ENCODE measurements around the gene TBC1D2B.
"Not testable (repeated sequence)": the region's sequence is repeated elsewhere in the genome, so short reads cannot be mapped to it uniquely, and the experiment has no call there.

DNA sequence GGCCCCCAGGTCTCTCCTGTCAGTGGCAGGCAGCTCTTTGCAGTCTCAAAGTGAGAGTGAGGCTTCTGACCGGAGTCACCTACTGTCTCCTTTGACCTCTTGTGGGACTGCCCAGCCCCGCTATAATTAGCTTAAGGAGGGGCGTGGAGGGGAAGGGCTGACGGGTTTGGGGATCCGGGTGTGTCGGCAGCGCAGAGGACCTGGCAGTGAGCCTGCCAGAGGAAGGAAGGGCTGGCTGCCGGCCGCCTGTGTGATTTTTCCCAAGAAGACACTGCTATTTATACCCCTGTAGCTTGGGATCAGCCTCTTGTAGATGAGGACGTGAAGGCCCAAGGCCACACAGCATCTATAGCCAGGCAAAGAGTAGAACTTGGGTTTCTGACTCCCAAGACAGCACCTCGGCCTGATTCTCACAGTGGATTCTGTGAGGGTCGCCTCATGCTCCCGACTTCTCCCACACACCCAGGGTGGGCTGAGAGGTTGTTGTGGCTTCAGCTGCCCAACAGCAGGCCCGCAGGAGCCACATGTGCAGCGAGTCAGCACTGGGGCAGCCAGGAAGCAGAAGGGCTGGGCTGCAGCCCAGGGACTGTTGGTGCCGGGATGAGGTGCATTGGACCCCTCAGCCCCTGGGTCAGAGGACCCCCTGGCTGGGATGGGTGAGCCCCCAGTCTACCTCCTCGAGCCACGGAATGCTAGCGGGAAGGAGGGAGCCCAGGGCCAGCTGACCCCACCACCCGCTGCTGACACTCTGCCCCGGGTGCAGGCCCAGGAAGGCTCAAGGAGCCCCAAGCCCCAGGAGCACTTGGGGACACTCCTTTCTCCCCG, 104.0 kb downstream of the TBC1D2B start:
- TF ChIP-seq, protein P1, sequence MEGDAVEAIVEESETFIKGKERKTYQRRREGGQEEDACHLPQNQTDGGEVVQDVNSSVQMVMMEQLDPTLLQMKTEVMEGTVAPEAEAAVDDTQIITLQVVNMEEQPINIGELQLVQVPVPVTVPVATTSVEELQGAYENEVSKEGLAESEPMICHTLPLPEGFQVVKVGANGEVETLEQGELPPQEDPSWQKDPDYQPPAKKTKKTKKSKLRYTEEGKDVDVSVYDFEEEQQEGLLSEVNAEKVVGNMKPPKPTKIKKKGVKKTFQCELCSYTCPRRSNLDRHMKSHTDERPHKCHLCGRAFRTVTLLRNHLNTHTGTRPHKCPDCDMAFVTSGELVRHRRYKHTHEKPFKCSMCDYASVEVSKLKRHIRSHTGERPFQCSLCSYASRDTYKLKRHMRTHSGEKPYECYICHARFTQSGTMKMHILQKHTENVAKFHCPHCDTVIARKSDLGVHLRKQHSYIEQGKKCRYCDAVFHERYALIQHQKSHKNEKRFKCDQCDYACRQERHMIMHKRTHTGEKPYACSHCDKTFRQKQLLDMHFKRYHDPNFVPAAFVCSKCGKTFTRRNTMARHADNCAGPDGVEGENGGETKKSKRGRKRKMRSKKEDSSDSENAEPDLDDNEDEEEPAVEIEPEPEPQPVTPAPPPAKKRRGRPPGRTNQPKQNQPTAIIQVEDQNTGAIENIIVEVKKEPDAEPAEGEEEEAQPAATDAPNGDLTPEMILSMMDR (IDR thresholded peaks at IDR 0.05; ENCODE audit: extremely low read depth in 1 of 2, insufficient read depth in 1 of 2, low read depth in 1 of 2, low read length in 2 of 2), result not testable (repeated sequence)
- TF ChIP-seq MYC (IDR thresholded peaks at IDR 0.05; ENCODE audit: low read depth, low read length); POLR2A (IDR thresholded peaks at IDR 0.05; ENCODE audit: low read depth, low read length); JUN (IDR thresholded peaks at IDR 0.05; ENCODE audit: borderline replicate concordance, insufficient read depth, insufficient read length, low read depth); EZH2 (IDR thresholded peaks at IDR 0.05; ENCODE audit: borderline replicate concordance, low read depth, low read length, severe bottlenecking): not testable (repeated sequence)
- TF ChIP-seq, protein P2, sequence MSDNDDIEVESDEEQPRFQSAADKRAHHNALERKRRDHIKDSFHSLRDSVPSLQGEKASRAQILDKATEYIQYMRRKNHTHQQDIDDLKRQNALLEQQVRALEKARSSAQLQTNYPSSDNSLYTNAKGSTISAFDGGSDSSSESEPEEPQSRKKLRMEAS (IDR thresholded peaks at IDR 0.05; ENCODE audit: insufficient read depth, insufficient read length), result not testable (repeated sequence)

Measured in endothelial cell of umbilical vein (primary cell).